Measurements from ENCODE around the gene GPLD1. TPM values are rescaled to one million over a fixed set of nuclear protein-coding genes. Genes with fewer than 3 reads are reported as not detected.
"Not testable (repeated sequence)": the region's sequence is repeated elsewhere in the genome, so short reads cannot be mapped to it uniquely, and the experiment has no call there.

The GPLD1 gene
- total RNA-seq, 2 donors from 2014 or later = 3.1 to 13.0 TPM

DNA sequence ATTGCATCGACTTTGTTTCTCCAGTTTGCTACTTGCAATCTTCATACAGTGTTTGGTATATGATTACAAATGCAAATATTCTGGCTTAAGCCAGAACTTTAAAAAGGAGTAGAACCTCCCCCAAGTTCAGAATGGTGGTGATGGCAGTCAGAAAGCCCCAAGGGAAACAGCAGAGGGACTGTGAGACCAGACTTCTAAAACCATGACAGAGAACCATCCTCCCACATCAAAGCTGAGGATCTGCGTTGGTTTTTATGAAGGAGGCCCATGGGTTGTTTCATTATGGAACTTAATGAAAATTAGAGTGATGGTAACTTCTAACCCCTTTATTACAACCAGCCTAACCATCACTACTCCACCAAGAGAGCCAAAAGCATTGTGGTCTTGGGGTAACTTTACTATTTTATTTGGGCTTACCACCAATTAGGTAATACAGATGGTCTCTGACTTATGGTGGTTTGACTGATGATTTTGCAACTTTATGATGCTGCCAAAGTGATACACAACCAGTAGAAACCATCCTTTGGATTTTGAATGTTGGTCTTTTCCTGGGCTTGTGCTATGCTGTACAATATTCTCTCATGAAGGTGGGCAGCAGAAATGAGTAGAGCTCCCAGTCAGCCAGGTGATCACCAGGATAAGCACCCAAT lies 97.5 kb downstream of the GPLD1 start:
- H3K36me3 ChIP-seq = no peaks in the 10 kb centered on the region
- H3K27me3 ChIP-seq (replicated peaks; ENCODE audit: insufficient read depth) = no peaks in the 10 kb centered on the region
- no peak overlapping the region for H3K4me3 ChIP-seq
- 87% methylated on average over 2 of the region's 2 CpGs for WGBS
- DNase-seq (ENCODE audit: low spot score) = no peak
- no peak for TF ChIP-seq POLR2AphosphoS5 (IDR thresholded peaks at IDR 0.05)
- no peak for TF ChIP-seq POLR2A (IDR thresholded peaks at IDR 0.05)
- TF ChIP-seq, protein P1, sequence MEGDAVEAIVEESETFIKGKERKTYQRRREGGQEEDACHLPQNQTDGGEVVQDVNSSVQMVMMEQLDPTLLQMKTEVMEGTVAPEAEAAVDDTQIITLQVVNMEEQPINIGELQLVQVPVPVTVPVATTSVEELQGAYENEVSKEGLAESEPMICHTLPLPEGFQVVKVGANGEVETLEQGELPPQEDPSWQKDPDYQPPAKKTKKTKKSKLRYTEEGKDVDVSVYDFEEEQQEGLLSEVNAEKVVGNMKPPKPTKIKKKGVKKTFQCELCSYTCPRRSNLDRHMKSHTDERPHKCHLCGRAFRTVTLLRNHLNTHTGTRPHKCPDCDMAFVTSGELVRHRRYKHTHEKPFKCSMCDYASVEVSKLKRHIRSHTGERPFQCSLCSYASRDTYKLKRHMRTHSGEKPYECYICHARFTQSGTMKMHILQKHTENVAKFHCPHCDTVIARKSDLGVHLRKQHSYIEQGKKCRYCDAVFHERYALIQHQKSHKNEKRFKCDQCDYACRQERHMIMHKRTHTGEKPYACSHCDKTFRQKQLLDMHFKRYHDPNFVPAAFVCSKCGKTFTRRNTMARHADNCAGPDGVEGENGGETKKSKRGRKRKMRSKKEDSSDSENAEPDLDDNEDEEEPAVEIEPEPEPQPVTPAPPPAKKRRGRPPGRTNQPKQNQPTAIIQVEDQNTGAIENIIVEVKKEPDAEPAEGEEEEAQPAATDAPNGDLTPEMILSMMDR (IDR thresholded peaks at IDR 0.05) = no peak
- H3K4me1 ChIP-seq (replicated peaks) = no peaks in the 10 kb centered on the region
- no peaks in the 10 kb centered on the region for H3K9me3 ChIP-seq
- intact Hi-C loops (cut with DNase I) = no loop called here
- H3K27ac ChIP-seq = no peak overlapping the region

DNA sequence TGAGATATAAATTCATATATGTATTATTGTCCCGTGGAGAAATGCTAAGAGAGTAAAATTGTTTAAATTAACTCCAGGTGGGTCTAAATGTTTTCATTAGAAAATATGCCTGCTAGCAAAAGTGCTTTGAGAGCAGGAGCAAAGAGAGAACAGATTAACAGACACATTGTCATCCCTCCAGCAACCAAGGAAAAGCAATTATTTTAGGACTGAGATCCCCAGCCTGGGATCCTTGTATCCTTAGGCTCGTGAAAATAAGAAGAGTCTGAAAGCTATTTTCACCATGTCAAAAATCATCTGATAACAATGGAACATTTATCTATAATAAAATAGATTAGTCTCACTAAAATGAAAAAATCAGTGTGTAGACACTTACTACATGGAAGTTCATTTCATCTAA lies 98.2 kb downstream of the GPLD1 start:
- intact Hi-C loops (cut with DNase I) = no loop called here
- no peak for DNase-seq (ENCODE audit: low spot score)
- WGBS = 57% methylated on average over 2 of the region's 2 CpGs
- TF ChIP-seq POLR2A (IDR thresholded peaks at IDR 0.05) = no peak
- TF ChIP-seq, protein P1 (IDR thresholded peaks at IDR 0.05) = no peak
- no peak for TF ChIP-seq POLR2AphosphoS5 (IDR thresholded peaks at IDR 0.05)
- no peaks in the 10 kb centered on the region for H3K4me1 ChIP-seq (replicated peaks)
- no peaks in the 10 kb centered on the region for H3K36me3 ChIP-seq
- no peaks in the 10 kb centered on the region for H3K9me3 ChIP-seq
- H3K27me3 ChIP-seq (replicated peaks; ENCODE audit: insufficient read depth) = no peaks in the 10 kb centered on the region
- H3K4me3 ChIP-seq = no peak overlapping the region
- H3K27ac ChIP-seq = no peak overlapping the region

DNA sequence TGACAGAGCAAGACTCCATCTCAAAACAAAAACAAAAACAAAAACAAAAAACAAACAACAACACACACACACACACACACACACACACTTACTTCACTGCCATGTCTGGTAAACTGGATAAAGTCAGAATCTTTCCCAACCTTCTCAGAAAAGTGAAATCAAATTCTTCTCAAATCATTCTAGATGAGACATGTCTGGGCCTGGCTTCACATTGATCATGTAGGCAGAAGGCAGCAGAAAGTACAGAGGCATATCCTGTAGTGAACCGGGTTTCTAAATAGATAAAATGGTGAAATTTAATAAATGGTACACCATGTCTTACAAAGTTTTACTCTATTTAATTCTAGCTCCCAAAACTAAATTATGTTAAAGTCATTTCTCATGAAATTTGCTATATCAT lies 101.6 kb downstream of the GPLD1 start:
- DNase-seq (ENCODE audit: low spot score) = no peak
- Histone ChIP-seq H3K27me3 (replicated peaks; ENCODE audit: insufficient read depth) (no peaks in the 10 kb centered on the region), H3K27ac (no peak overlapping the region), H3K4me1 (replicated peaks) (no peaks in the 10 kb centered on the region), H3K9me3 (no peaks in the 10 kb centered on the region), H3K4me3 (no peak overlapping the region), H3K36me3 (no peaks in the 10 kb centered on the region)
- 45% methylated on average over 1 of the region's 1 CpG for WGBS
- intact Hi-C loops (cut with DNase I) = loop anchor here (5.0 kb wide), 1 partner anchor 106 kb away; no protein-coding TSS in a partner anchor
- TF ChIP-seq POLR2A (IDR thresholded peaks at IDR 0.05) (no peak), POLR2AphosphoS5 (IDR thresholded peaks at IDR 0.05) (no peak)
- TF ChIP-seq, protein P1 (IDR thresholded peaks at IDR 0.05) = no peak

DNA sequence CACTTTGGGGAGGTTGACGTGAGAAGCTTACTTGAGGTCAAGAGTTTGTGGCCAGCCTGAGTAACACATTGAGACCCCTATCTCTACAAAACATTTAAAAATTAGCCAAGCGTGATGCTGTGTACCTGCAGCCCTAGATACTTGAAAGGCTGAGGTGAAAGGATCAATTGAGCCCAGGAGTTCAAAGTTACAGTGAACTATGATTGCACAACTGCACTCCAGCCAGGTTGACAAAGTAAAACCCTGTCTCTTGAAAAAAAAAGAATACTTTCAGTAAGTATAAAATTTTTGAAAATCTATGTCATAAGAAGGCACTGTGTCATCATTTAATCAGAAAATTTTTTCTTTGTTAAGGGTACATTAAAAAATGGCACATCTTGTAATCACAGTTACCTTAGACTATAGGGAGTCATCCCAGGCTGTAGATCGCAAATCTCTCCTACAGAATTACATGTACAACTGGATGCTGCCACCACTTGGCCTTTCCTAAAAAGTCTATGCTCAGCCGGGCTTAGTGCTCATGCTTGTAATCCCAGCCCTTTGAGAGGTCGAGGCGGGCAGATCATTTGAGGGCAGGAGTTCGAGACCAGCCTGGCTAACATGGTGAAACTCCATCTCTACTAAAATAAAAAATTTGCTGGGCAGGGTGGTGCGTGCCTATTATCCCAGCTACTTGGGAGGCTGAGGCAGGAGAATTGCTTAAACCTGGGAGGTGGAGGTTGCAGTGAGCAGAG lies 103.7 kb downstream of the GPLD1 start:
- no peak for DNase-seq (ENCODE audit: low spot score)
- intact Hi-C loops (cut with DNase I) = loop anchor here (5.0 kb wide), 1 partner anchor 103 kb away; no protein-coding TSS in a partner anchor
- Histone ChIP-seq H3K36me3 (no peaks in the 10 kb centered on the region), H3K27me3 (replicated peaks; ENCODE audit: insufficient read depth) (no peaks in the 10 kb centered on the region), H3K4me1 (replicated peaks) (no peaks in the 10 kb centered on the region), H3K4me3 (no peak overlapping the region), H3K27ac (no peak overlapping the region), H3K9me3 (no peaks in the 10 kb centered on the region)
- TF ChIP-seq, protein P1 (IDR thresholded peaks at IDR 0.05) = no peak
- TF ChIP-seq POLR2AphosphoS5 (IDR thresholded peaks at IDR 0.05) (no peak), POLR2A (IDR thresholded peaks at IDR 0.05) (no peak)
- 78% methylated on average over 8 of the region's 8 CpGs for WGBS

DNA sequence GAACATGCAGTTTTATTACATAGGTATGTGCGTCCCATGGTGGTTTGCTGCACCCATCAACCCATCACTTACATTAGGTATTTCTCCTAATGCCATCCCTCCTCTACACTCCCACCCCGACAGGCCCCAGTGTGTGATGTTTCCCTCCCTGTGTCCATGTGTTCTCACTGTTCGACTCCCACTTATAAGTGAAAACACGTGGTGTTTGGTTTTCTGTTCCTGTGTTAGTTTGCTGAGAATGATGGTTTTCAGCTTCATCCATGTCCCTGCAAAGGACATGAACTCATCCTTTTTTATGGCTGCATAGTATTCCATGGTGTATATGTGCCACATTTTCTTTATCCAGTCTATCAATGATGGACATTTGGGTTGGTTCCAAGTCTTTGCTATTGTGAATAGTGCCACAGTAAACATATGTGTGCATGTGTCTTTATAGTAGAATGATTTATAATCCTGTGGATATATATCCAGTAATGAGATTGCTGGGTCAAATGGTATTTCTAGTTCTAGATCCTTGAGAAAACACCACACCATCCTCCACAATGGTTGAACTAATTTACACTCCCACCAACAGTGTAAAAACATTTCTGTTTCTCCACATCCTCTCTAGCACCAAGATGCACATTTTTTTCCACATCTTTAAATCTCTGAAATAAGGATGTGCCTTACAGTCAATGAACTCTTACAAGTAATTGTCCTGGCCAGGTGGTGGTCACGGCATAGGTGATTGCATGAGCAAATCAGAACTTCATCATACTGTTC lies 104.8 kb downstream of the GPLD1 start:
- DNase-seq (ENCODE audit: low spot score); H3K27ac ChIP-seq; H3K4me1 ChIP-seq (replicated peaks); H3K27me3 ChIP-seq (replicated peaks; ENCODE audit: insufficient read depth); H3K4me3 ChIP-seq; H3K36me3 ChIP-seq; H3K9me3 ChIP-seq: not testable (repeated sequence)
- 92% methylated on average over 5 of the region's 5 CpGs for WGBS
- intact Hi-C loops (cut with DNase I) = loop anchor here (5.0 kb wide), 1 partner anchor 102 kb away; no protein-coding TSS in a partner anchor

DNA sequence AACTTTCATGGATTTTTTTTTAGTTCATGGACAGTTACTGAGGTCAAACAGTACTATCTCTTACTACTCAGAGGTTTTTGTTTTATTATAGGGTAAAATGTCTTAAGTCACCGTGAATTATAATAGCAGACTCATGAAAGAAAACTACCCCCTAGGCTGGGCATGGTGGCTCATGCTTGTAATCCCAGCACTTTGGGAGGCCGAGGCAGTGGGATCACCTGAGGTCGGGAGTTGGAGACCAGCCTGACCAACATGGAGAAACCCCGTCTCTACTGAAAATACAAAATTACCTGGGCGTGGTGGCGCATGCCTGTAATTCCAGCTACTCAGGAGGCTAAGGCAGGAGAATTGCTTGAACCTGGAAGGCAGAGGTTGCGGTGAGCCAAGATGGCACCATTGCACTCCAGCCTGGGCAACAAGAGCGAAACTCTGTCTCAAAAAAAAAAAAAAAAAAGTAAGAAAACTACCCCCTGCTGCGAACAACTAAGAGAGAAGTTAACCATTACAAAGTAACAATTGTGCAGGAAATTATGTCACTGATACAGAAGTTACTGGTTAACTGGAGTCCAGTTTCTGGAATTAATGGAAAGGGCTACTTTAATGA lies 106.4 kb downstream of the GPLD1 start:
- WGBS = 95% methylated on average over 9 of the region's 9 CpGs

More for the DNA sequence above, 106.4 kb downstream of the GPLD1 start:
- intact Hi-C loops (cut with DNase I); DNase-seq (ENCODE audit: low spot score); H3K4me3 ChIP-seq; H3K27ac ChIP-seq; H3K4me1 ChIP-seq (replicated peaks); H3K27me3 ChIP-seq (replicated peaks; ENCODE audit: insufficient read depth); H3K9me3 ChIP-seq; H3K36me3 ChIP-seq: not testable (repeated sequence)
